Pancreas (tissue), 10 donors: ENCODE data around the gene BMAL1. TPM values are rescaled to one million over a fixed set of nuclear protein-coding genes. Genes with fewer than 3 reads are reported as not detected.

Experiments used
- ATAC-seq, 4 donors: fragments of 200-7000 bp; cut with Tn5 transposase; one replicate each; pipeline versions ENCODE4 v1.8.0 to v1.9.1; 2020; ENCODE audit warnings: mild to moderate bottlenecking in 4 of 4, moderate library complexity in 4 of 4
- DNase-seq, 6 donors: peaks; one replicate each; pipeline ENCODE4 v3.0.0-alpha.2; 2020
- FAIRE-seq: peaks from 2 replicates; lab custom pipeline; 2012; peaks lifted over from hg19 to GRCh38; lab: Jason Lieb, UNC
- H3K27ac ChIP-seq, 4 donors: fragments of 200-600 bp; sonication (generic); 1 replicate in 3 of 4; 2 replicates in 1 of 4; pipeline versions ENCODE4 v1.5.0 to v1.8.0; 2020
- H3K27me3 ChIP-seq, 4 donors: fragments of 200-600 bp; one replicate each; pipeline ENCODE4 v1.8.0; 2021
- H3K36me3 ChIP-seq, 3 donors: fragments of 200-600 bp; sonication (generic) in 1 of 3; one replicate each; pipeline versions ENCODE4 v1.5.0 to v1.8.0; 2020 to 2021
- H3K4me1 ChIP-seq, 3 donors: fragments of 200-600 bp; one replicate each; pipeline ENCODE4 v1.8.0; 2021
- H3K4me3 ChIP-seq, 4 donors: fragments of 200-600 bp; sonication (generic) in 2 of 4; one replicate each; pipeline versions ENCODE4 v1.5.0 to v1.8.0; 2020 to 2021
- H3K9me3 ChIP-seq, 4 donors: fragments of 200-600 bp; one replicate each; pipeline ENCODE4 v1.8.0; 2021
- CTCF ChIP-seq, 4 donors: fragments of 200-600 bp; sonication (generic) in 3 of 4; IDR thresholded peaks; one replicate each; pipeline versions ENCODE4 v1.5.0 to v1.8.0; 2021; ENCODE audit warnings: antibody characterized with exemption in 4 of 4
- WGBS, 2 donors: extraction: QIAGEN DNeasy Blood & Tissue Kit; methylation state at CpG; one replicate each; pipeline ENCODE4 v1.1.7; 2013; 5-methylcytosine and 5-hydroxymethylcytosine counted together
- intact Hi-C, 3 donors: fragments of 100-400 bp; cut with DNase I; formaldehyde crosslinking; loops; one replicate each; pipeline versions ENCODE4 v1.11.1 to v1.14.2; 2022
- polyA plus RNA-seq, 2 donors: library from polyadenylated mRNA; stranded (reverse); fragments of 200-250 nt; gene quantifications; one replicate each; pipeline ENCODE4 v1.2.3, GENCODE V29; 2013
- total RNA-seq, 6 donors: library from RNA; stranded (reverse); fragmentation: NEBNext Ultra II Directional in 4 of 6; extraction: Animal tissue kit (Norgen Biotek cat#: 25700) in 4 of 6; gene quantifications; one replicate each; pipeline versions ENCODE4 v1.2.1 to v1.2.4, GENCODE V29; 2021 to 2023
- donor health status: healthy with polysubstance abuse.
- donor health status: DM: no; HTN: no; CAD: no; lungs with moderate emphysema.
- donor health status: DM: no; HTN: no; CAD: no.
- donor health status: control.
- donor health status: control.
- donor health status: Bipolar disorder and iron deficiency.
- donor health status: DM: yes; HTN: yes; CAD: no.
- donor health status: DM: no; HTN: no; CAD: no.
- donor health status: DM: no; HTN: no; CAD: no.
- donor health status: DM: yes; HTN: yes; CAD: no.

The BMAL1 gene
- total and polyA plus RNA-seq, 8 donors, result 6.1 to 17.3 (median 12.5) TPM

- H3K4me3 ChIP-seq, result no peak overlapping the region
- H3K27me3 ChIP-seq, result no peaks in the 10 kb centered on the region
- TF ChIP-seq CTCF (IDR thresholded peaks at IDR 0.05), result no peak
- WGBS, 2 donors, result 82% methylated on average over 4 of the region's 4 CpGs
- H3K4me1 ChIP-seq, result peaks cover 0 to 11% (median 11%) of the 10 kb centered on the region in 3 donors
- H3K36me3 ChIP-seq, result no peaks in the 10 kb centered on the region
- DNase-seq, result no peak
- no peak for ATAC-seq
- H3K27ac ChIP-seq, result no peak overlapping the region
- no peaks in the 10 kb centered on the region for H3K9me3 ChIP-seq
- intact Hi-C loops, result loop anchor here in 1 of 3 donors (5.0 kb wide), 1 partner anchor 39 kb away; no protein-coding TSS in a partner anchor
- no peak for FAIRE-seq
Measured at GRCh38 chr11:13283636-13284035, 6.0 kb downstream of the BMAL1 start.

- no peak for DNase-seq
- Histone ChIP-seq H3K4me3 (no peak overlapping the region), H3K9me3 (no peaks in the 10 kb centered on the region), H3K4me1 (peaks cover 0 to 4% (median 3%) of the 10 kb centered on the region in 3 donors), H3K27ac (no peak overlapping the region), H3K36me3 (no peaks in the 10 kb centered on the region), H3K27me3 (no peaks in the 10 kb centered on the region)
- no peak for TF ChIP-seq CTCF (IDR thresholded peaks at IDR 0.05)
- no peak for FAIRE-seq
- intact Hi-C loops, result loop anchor here in 1 of 3 donors (5.0 kb wide), 1 partner anchor 37 kb away; no protein-coding TSS in a partner anchor
- WGBS, 2 donors, result 86 to 93% methylated on average over 11 of the region's 11 CpGs
- no peak for ATAC-seq
Measured at GRCh38 chr11:13284776-13285588, 7.4 kb downstream of the BMAL1 start.

- WGBS, 2 donors, result 16 to 18% methylated on average over 2 of the region's 2 CpGs
- no peaks in the 10 kb centered on the region for H3K9me3 ChIP-seq
- H3K4me1 ChIP-seq, result no peaks in the 10 kb centered on the region
- TF ChIP-seq CTCF (IDR thresholded peaks at IDR 0.05), result no peak
- no peaks in the 10 kb centered on the region for H3K27me3 ChIP-seq
- DNase-seq (no peak), FAIRE-seq (no peak), ATAC-seq (no peak)
- H3K27ac ChIP-seq, result no peak overlapping the region
- no peak overlapping the region for H3K4me3 ChIP-seq
- intact Hi-C loops, result no loop called here
- H3K36me3 ChIP-seq, result no peaks in the 10 kb centered on the region
Measured at GRCh38 chr11:13286279-13286821, 8.8 kb downstream of the BMAL1 start.

- no peak for FAIRE-seq
- no peaks in the 10 kb centered on the region for H3K27me3 ChIP-seq
- no peaks in the 10 kb centered on the region for H3K36me3 ChIP-seq
- intact Hi-C loops, result no loop called here
- H3K4me3 ChIP-seq, result no peak overlapping the region
- H3K4me1 ChIP-seq, result no peaks in the 10 kb centered on the region
- no peak for ATAC-seq
- TF ChIP-seq CTCF (IDR thresholded peaks at IDR 0.05), result no peak
- H3K9me3 ChIP-seq, result no peaks in the 10 kb centered on the region
- 88 to 96% methylated on average over 3 of the region's 3 CpGs for WGBS, 2 donors
- no peak overlapping the region for H3K27ac ChIP-seq
- no peak for DNase-seq
Measured at GRCh38 chr11:13287036-13287435, 9.4 kb downstream of the BMAL1 start.

- H3K36me3 ChIP-seq, result no peaks in the 10 kb centered on the region
Measured at GRCh38 chr11:13287681-13288080, 10.1 kb downstream of the BMAL1 start.

More at GRCh38 chr11:13287681-13288080, 10.1 kb downstream of the BMAL1 start:
- WGBS, 2 donors, result 80 to 89% methylated on average over 1 of the region's 1 CpG
- FAIRE-seq (no peak), ATAC-seq (no peak), DNase-seq (no peak)
- Histone ChIP-seq H3K27ac (no peak overlapping the region), H3K9me3 (no peaks in the 10 kb centered on the region), H3K4me3 (no peak overlapping the region), H3K27me3 (no peaks in the 10 kb centered on the region), H3K4me1 (no peaks in the 10 kb centered on the region)
- intact Hi-C loops, result no loop called here
- no peak for TF ChIP-seq CTCF (IDR thresholded peaks at IDR 0.05)
